Measurements from ENCODE around the gene SELENOT.
A peak's percentile ranks its signal among the peaks of the same experiment; 100 is the strongest.
"Not testable (repeated sequence)": the region's sequence is repeated elsewhere in the genome, so short reads cannot be mapped to it uniquely, and the experiment has no call there.

The SELENOT gene
- total RNA-seq: 62.4 to 78.1 reads per million in 2 donors

- peak; percentile 93 for DNase-seq
Measured at GRCh38 chr3:150603153-150603979, at the start of gene SELENOT. SELENOT (plus strand) TSS chr3:150603321; CDS start chr3:150603363, 42 bp downstream.

GRCh38 chr3:150555859-150556436 lies 47.2 kb upstream of the SELENOT start:
- no peak for DNase-seq

- DNase-seq: no peak
Measured at GRCh38 chr3:150556792-150557191, 46.3 kb upstream of the SELENOT start.

- DNase-seq: no peak
Measured at GRCh38 chr3:150557725-150558124, 45.4 kb upstream of the SELENOT start.

- DNase-seq: no peak
Measured at GRCh38 chr3:150564243-150564642, 38.9 kb upstream of the SELENOT start.

GRCh38 chr3:150567328-150567727 lies 35.8 kb upstream of the SELENOT start:
- DNase-seq: no peak

- no peak for DNase-seq
Measured at GRCh38 chr3:150577855-150578254, 25.3 kb upstream of the SELENOT start.

GRCh38 chr3:150581174-150581573 lies 21.9 kb upstream of the SELENOT start:
- no peak for DNase-seq

- no peak for DNase-seq
Measured at GRCh38 chr3:150582620-150583019, 20.5 kb upstream of the SELENOT start.

GRCh38 chr3:150583028-150583427 lies 20.1 kb upstream of the SELENOT start:
- no peak for DNase-seq

- no peak for DNase-seq
Measured at GRCh38 chr3:150588027-150588830, 14.9 kb upstream of the SELENOT start.

GRCh38 chr3:150589759-150590158 lies 13.4 kb upstream of the SELENOT start:
- DNase-seq: no peak

GRCh38 chr3:150594150-150594549 lies 9.0 kb upstream of the SELENOT start:
- no peak for DNase-seq

- DNase-seq: no peak
Measured at GRCh38 chr3:150597646-150598045, 5.5 kb upstream of the SELENOT start.

GRCh38 chr3:150599611-150600297 lies 3.4 kb upstream of the SELENOT start:
- DNase-seq: no peak

GRCh38 chr3:150600647-150601530 lies 2.2 kb upstream of the SELENOT start:
- DNase-seq: not testable (repeated sequence)

GRCh38 chr3:150602426-150603152 lies 532 bp upstream of the SELENOT start:
- DNase-seq: no peak

GRCh38 chr3:150603980-150604319 lies 829 bp downstream of the SELENOT start:
- no peak for DNase-seq

- no peak for DNase-seq
Measured at GRCh38 chr3:150605998-150606641, 3.0 kb downstream of the SELENOT start.

GRCh38 chr3:150607267-150608065 lies 4.3 kb downstream of the SELENOT start:
- no peak for DNase-seq

All from activated gamma-delta T cell (primary cell).